ENCODE measurements around the gene OST4.

OST4 gene

DNA sequence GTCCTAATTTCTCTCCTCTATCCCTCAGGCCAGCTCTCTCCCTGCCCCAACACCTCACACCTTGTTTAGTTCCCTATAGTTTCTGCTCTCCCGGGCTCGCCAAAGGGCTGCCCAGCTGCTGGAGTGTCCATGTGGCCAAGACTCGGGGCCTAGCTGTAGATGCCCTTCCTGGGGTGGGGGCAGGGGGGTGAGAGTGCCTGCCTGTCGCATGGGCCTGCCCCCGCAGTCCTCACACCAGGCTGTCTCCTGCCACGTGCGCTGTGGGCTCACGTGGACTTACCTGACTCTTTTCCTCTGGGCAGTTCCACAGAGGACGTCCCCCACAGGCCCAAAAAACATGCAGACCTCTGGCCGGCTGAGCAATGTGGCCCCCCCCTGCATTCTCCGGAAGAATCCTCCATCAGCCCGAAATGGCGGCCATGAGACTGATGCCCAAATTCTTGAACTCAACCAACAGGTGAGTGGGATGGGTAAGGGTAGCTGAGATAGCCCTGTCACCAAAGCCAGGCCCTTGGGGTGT, 46.1 kb downstream of the OST4 start:
- no peak for DNase-seq (ENCODE audit: low read depth)

DNA sequence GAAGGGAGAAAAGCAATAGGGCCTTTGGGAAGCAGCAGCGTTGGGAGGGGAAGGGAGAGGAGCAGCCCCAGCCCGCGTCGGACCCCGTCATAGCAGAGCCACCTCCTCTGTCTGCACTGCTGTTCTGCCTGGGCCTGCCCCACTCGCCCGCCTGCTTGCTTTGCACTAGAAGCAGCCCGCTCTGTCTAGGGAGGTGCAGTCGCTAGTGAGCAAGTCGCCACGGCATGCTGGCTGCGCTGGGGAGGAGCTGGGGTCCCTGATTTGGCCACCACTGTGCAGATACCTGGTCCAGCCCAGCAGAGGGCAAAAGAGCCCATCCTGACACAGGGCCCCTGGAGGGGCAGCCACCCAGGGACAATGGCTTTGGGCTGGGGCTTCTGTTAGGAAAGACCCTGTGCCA, 46.6 kb downstream of the OST4 start:
- DNase-seq (ENCODE audit: low read depth), result no peak

DNA sequence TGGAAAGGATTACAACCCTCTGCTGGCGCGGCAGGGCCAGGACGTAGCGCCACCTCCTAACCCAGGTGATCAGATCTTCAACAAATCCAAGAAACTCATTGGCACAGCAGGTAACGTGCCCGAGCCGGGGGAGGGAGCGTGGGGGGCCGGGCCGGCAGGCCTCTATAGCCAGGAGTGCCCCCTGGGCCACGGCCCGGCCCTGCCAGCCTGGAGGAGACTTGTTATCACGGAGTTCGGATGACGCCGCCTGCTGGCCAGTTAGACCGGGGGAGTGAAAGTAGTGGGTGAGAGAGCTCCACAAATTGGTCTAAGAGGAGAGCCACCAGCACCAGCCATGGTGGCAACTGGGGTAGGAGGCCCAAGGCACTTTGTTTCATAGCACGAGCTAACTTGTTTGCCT, 47.3 kb downstream of the OST4 start:
- no peak for DNase-seq (ENCODE audit: low read depth)

DNA sequence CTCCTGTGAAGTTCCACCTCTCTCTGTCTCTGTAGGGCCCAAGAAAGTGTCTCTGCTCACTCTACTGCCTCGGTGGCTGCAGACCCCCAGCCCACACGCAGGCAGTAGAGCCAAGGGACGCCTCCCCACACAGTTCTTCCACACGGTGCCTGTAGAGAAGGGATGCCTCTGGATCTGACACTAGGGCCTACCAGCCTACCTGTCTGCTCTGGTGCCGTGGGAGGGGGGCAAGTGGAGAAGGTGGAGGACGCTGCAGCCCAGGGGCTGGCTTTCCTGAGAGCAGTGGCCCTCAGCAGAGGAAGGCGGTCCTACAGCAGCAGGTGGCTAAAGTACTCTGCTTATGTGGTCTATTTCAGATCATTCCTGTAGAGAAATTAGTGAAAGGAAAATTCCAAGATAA, 47.7 kb downstream of the OST4 start:
- no peak for DNase-seq (ENCODE audit: low read depth)

- peak; percentile 59 for DNase-seq (ENCODE audit: low read depth)
Measured at GRCh38 chr2:27021253-27022049, 50.0 kb downstream of the OST4 start.
